ENCODE results near the gene HSPA1L.

Gene HSPA1L

DNA sequence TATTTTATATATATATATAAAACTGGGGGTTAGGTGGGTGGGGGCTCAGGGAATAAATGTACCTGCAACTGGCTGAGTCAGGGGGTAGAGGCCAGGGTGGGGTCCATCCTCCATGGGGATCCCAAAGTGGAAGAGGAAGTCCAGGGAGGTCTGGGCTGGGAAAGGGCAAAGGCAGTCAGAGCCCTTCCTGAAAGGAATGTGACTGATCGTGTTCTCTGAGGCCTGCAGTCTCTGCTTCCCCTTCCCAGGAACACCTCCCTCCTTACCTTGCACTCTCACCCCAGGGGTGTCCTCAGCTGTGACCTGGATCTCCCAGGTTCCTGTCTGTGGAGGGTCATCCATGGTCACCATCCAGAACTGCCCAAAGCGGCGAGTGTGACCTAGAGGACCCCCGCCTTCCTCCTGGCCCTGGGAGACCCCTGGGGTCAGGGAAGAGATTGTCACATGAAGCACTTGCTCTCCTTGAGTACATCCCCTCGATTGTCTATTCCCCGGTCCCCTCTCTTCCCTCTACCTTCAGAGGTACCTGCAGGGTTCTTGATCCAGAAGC, 47.9 kb downstream of the HSPA1L start:
- H3K27ac ChIP-seq: no peak overlapping the region
- TF ChIP-seq, protein P1, sequence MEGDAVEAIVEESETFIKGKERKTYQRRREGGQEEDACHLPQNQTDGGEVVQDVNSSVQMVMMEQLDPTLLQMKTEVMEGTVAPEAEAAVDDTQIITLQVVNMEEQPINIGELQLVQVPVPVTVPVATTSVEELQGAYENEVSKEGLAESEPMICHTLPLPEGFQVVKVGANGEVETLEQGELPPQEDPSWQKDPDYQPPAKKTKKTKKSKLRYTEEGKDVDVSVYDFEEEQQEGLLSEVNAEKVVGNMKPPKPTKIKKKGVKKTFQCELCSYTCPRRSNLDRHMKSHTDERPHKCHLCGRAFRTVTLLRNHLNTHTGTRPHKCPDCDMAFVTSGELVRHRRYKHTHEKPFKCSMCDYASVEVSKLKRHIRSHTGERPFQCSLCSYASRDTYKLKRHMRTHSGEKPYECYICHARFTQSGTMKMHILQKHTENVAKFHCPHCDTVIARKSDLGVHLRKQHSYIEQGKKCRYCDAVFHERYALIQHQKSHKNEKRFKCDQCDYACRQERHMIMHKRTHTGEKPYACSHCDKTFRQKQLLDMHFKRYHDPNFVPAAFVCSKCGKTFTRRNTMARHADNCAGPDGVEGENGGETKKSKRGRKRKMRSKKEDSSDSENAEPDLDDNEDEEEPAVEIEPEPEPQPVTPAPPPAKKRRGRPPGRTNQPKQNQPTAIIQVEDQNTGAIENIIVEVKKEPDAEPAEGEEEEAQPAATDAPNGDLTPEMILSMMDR (conservative IDR thresholded peaks at IDR 0.05): no peak
- no peak for TF ChIP-seq ZFX (IDR thresholded peaks at IDR 0.05)

DNA sequence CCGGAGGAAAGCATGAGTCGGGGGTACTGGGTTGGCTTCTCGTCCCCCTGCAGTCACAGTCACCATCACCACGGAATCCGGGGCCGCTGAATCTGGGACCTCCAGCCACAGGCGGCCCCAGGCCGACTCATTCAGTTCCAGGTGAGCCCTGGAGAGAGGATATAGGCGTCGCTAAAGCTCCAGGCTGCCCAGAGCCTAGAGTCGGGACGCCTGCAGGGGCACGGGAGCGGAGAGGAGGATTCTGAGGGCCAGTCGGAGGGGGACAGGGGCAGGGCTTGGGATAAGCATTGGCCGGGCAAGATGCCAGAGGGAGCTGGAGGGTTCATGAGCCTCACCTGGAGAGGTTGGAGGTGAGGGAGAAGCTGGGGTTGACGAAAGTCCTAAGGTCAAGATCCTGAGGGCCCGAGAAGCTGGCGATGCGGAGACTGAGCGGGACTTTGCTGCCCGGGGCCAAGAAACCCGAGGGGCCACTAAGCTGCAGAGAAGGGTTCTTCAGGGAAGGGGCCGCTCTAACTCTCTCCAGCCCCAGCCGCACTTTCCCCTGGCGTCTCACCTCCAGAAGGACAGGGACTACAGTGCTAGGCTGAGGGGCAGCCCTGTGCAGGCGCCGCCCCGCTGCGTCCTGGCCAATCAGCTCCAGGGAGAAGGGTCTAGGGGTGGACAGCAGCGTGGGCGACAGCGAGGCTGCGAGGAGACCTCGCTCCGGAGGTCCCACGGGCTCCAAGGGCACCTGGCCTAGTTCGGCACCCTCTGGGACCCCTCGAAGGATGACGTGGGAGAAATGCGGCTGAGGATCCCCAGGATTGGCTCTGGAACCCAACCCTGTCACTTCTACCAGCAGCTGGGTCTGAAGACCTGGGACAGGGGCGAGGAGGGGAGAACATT, 48.9 kb downstream of the HSPA1L start:
- H3K27ac ChIP-seq: no peak overlapping the region
- TF ChIP-seq, protein P1 (conservative IDR thresholded peaks at IDR 0.05): no peak
- no peak for TF ChIP-seq ZFX (IDR thresholded peaks at IDR 0.05)

DNA sequence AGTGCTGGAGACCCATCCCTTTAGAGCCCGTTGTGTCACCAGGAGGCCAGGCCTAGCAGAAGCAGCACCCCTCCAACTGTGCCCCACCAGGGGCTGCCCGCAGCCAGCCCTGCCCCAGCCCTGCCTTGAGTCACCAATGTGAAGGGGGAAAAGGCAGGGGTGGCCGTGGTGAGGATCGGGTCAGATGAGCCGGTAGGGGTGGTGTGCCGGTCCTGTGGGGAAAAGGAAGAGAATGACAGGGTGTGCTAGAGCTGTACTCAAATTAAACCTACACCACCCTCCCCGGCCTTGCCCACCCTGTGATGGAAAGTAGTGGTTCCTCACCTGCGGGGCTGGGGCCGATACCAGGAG, 49.5 kb downstream of the HSPA1L start:
- TF ChIP-seq, protein P1 (conservative IDR thresholded peaks at IDR 0.05): no peak
- TF ChIP-seq ZFX (IDR thresholded peaks at IDR 0.05): no peak
- H3K27ac ChIP-seq: no peak overlapping the region

DNA sequence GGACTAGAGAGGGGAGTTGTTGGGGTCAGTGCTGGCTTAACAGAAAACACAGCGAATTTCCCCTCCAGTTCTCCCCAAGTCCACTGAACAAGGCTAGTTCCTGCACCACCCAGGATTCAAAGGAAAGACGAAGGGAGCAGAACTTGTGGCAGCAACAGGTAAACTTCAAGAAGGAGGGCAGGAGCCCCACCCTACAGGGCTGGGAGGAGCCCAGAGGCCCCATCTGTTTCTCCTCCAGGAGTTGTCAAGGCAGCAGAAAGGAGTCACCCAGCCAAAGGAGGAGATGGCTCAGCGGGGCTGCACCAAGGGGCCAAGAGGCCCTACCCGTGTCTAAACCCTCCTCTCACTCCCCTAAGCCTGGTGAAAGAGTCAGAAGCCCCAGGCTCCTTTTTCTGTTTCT, 50.9 kb downstream of the HSPA1L start:
- no peak for TF ChIP-seq ZFX (IDR thresholded peaks at IDR 0.05)
- TF ChIP-seq, protein P1 (conservative IDR thresholded peaks at IDR 0.05): no peak
- H3K27ac ChIP-seq: no peak overlapping the region

DNA sequence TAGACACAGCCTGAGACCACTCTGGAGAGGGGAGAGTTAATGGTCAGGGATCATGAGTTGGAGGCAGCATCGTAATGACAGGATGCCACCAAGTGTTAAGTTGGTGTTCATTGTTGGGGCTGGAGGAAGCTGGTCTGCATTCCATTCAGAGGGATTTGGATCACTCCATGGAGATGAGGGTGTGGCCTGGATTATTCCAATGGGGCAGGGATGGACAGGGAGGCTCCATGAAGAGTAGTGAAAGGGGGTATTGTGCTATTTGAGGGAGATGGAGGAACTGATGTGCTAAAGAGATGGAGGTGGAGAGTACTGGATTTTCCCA, 51.5 kb downstream of the HSPA1L start:
- TF ChIP-seq, protein P1 (conservative IDR thresholded peaks at IDR 0.05): no peak
- no peak for TF ChIP-seq ZFX (IDR thresholded peaks at IDR 0.05)
- no peak overlapping the region for H3K27ac ChIP-seq

DNA sequence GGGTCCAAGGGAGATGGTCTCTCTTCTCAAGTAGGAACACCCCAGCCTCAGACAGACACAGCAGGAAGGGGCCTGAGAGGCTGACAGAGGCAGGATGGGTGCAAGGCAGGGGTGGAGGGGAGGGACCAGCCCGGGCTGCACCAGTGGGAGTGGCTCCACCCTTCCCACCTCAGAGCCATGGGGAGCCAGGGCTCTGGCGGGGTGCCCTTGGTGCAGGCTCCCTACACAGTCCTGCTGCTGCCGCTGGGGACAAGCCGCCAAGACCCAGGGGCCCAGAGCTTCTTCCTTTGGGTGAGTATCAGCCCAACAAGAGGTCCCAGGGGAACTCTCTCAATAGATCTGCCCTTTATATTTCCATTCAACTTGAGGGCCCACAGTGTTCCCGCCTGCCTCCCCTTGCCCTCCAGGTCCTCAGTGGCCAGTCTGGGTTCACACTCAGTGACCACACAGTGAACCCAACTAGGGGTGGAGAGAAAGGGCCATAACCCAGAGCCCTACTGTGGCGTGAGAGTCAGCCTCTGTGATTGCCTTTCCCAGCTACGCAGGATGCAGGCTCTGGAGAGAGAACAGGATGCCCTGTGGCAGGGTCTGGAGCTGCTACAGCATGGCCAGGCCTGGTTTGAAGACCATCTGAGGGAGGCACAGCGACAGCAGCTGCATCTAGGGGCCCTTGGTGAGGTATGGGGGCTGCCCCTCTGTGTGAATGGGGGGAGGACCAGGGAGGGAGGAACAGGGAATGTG, 52.0 kb downstream of the HSPA1L start:
- no peak overlapping the region for H3K27ac ChIP-seq
- no peak for TF ChIP-seq ZFX (IDR thresholded peaks at IDR 0.05)
- TF ChIP-seq, protein P1 (conservative IDR thresholded peaks at IDR 0.05): no peak

DNA sequence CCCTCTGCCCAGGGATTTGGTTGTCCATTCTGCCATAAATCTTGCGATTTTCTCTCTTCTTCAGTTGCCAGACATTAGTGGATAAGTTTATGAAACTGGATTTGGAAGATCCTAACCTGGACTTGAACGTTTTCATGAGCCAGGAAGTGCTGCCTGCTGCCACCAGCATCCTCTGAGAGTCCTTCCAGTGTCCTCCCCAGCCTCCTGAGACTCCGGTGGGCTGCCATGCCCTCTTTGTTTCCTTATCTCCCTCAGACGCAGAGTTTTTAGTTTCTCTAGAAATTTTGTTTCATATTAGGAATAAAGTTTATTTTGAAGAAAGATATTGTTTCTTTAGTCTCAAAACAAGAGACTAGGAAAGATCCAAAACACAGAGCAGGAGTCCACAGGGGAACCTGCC, 52.7 kb downstream of the HSPA1L start, which contains the start of gene SAPCD1:
Gene SAPCD1, plus strand, starts transcription at position 301 of the 400 bp plus-strand sequence. CDS start 399 bp downstream, outside the sequence.
- no peak within 1 kb of the TSS for H3K27ac ChIP-seq
- TF ChIP-seq, protein P1 (conservative IDR thresholded peaks at IDR 0.05): no peak
- no peak for TF ChIP-seq ZFX (IDR thresholded peaks at IDR 0.05)
